GM12878 (cell line): ENCODE results near the gene ARHGAP6.

Experiments
- ATF7 ChIP-seq: fragments of 450-650 bp; IDR thresholded peaks from 2 replicates; pipeline ENCODE4 v1.6.1; 2016; ENCODE audit warnings: low read depth, mild to moderate bottlenecking
- CTCF ChIP-seq, 3 experiments: IDR thresholded peaks in 2 of 3; conservative IDR thresholded peaks in 1 of 3; 2 replicates each; pipeline ENCODE4 v1.5.1; 2011; ENCODE audit warnings: low read depth in 3 of 3, low read length in 3 of 3, mild to moderate bottlenecking in 3 of 3, control low read depth in 2 of 3, moderate library complexity in 2 of 3, inconsistent platforms in 1 of 3, mixed read lengths in 1 of 3; ENCODE audit not compliant: control insufficient read depth in 2 of 3, insufficient read depth in 1 of 3; ENCODE audit errors: extremely low read depth in 1 of 3
- HDAC2 ChIP-seq: fragments of 200-600 bp; sonication (generic); IDR thresholded peaks from 2 replicates; pipeline ENCODE4 v1.6.1; 2017
- JUND ChIP-seq: IDR thresholded peaks from 2 replicates; pipeline ENCODE4 v1.6.1; 2012; ENCODE audit warnings: low read depth, mild to moderate bottlenecking, low read length, improper control_type of control experiment, moderate library complexity
- POLR2A ChIP-seq: IDR thresholded peaks from 2 replicates; pipeline ENCODE4 v1.6.1; 2011; ENCODE audit warnings: low read depth, mild to moderate bottlenecking, low read length
- RB1 ChIP-seq: fragments of 450-650 bp; formaldehyde crosslinking; IDR thresholded peaks from 2 replicates; pipeline ENCODE4 v1.6.1; 2017; ENCODE audit warnings: mild to moderate bottlenecking, borderline replicate concordance
- REST ChIP-seq: IDR thresholded peaks from 2 replicates; pipeline ENCODE4 v1.6.1; 2012; ENCODE audit warnings: mild to moderate bottlenecking, low read depth, low read length
- TAF1 ChIP-seq: IDR thresholded peaks from 2 replicates; pipeline ENCODE4 v1.6.1; 2011; ENCODE audit warnings: mild to moderate bottlenecking, low read depth, low read length, borderline replicate concordance
- ZNF24 ChIP-seq: fragments of 450-650 bp; IDR thresholded peaks from 2 replicates; pipeline ENCODE4 v1.6.1; 2017; ENCODE audit warnings: antibody characterized with exemption, mild to moderate bottlenecking
- ZZZ3 ChIP-seq: IDR thresholded peaks from 2 replicates; pipeline ENCODE4 v1.6.1; 2011; ENCODE audit warnings: low read depth; ENCODE audit not compliant: control insufficient read depth, insufficient read length

- no peak for TF ChIP-seq JUND
- no peak for TF ChIP-seq POLR2A
- no peak for TF ChIP-seq RB1
- TF ChIP-seq ZZZ3, result no peak
- no peak for TF ChIP-seq ATF7
- no peak for TF ChIP-seq ZNF24
- no peak for TF ChIP-seq REST
- TF ChIP-seq TAF1, result no peak
- TF ChIP-seq HDAC2, result no peak
- TF ChIP-seq CTCF (IDR thresholded peaks at IDR 0.05 in 2 of 3, conservative IDR thresholded peaks at IDR 0.05 in 1 of 3; ENCODE audit: control insufficient read depth in 2 of 3, extremely low read depth in 1 of 3, insufficient read depth in 1 of 3, low read depth in 3 of 3, low read length in 3 of 3), result no peak
Observed at GRCh38 chrX:11269996-11270395, 395.7 kb downstream of the ARHGAP6 start.
